ENCODE data around the gene LRRC47.

The LRRC47 gene

GRCh38 chr1:3817138-3817740, 20.9 kb upstream of the LRRC47 start:
- Histone ChIP-seq H4K20me1 (ENCODE audit: insufficient read depth, low read length) (no peaks in the 10 kb centered on the region; the same call in 1 of the 2 replicates), H3K4me2 (ENCODE audit: low read length) (no peak overlapping the region), H2AFZ (ENCODE audit: low read depth, low read length) (no peak overlapping the region), H3K4me1 (ENCODE audit: low read length) (peaks cover 12% of the 10 kb centered on the region; the same call in 1 of the 2 replicates), H3K4me3 (ENCODE audit: low read length) (no peak overlapping the region), H3K79me2 (ENCODE audit: low read length) (no peaks in the 10 kb centered on the region), H3K36me3 (replicated peaks; ENCODE audit: low read depth, low read length) (peaks cover 8% of the 10 kb centered on the region), H3K9me3 (ENCODE audit: insufficient read depth, low read length) (no peaks in the 10 kb centered on the region), H3K27me3 (ENCODE audit: low read depth, low read length) (no peaks in the 10 kb centered on the region), H3K27ac (ENCODE audit: low read length) (no peak overlapping the region), H3K9ac (ENCODE audit: low read length) (no peak overlapping the region)
- no peak for TF ChIP-seq EZH2phosphoT487 (IDR thresholded peaks at IDR 0.05; ENCODE audit: low read depth)
- TF ChIP-seq CTCF (IDR thresholded peaks at IDR 0.05; ENCODE audit: low read depth, low read length), result no peak

- Histone ChIP-seq H3K4me2 (ENCODE audit: low read length) (no peak overlapping the region), H3K9ac (ENCODE audit: low read length) (no peak overlapping the region), H2AFZ (ENCODE audit: low read depth, low read length) (no peak overlapping the region), H3K27me3 (ENCODE audit: low read depth, low read length) (no peaks in the 10 kb centered on the region), H4K20me1 (ENCODE audit: insufficient read depth, low read length) (no peaks in the 10 kb centered on the region; the same call in 1 of the 2 replicates), H3K36me3 (replicated peaks; ENCODE audit: low read depth, low read length) (peaks cover 8% of the 10 kb centered on the region), H3K4me3 (ENCODE audit: low read length) (no peak overlapping the region), H3K4me1 (ENCODE audit: low read length) (peaks cover 17% of the 10 kb centered on the region), H3K27ac (ENCODE audit: low read length) (no peak overlapping the region), H3K9me3 (ENCODE audit: insufficient read depth, low read length) (no peaks in the 10 kb centered on the region), H3K79me2 (ENCODE audit: low read length) (no peaks in the 10 kb centered on the region)
- no peak for TF ChIP-seq CTCF (IDR thresholded peaks at IDR 0.05; ENCODE audit: low read depth, low read length)
- no peak for TF ChIP-seq EZH2phosphoT487 (IDR thresholded peaks at IDR 0.05; ENCODE audit: low read depth)
These were observed 20.2 kb upstream of the LRRC47 start for GRCh38 chr1:3816331-3817137.

GRCh38 chr1:3814771-3815561, 18.7 kb upstream of the LRRC47 start:
- H3K4me1 ChIP-seq (ENCODE audit: low read length), result peaks cover 22% of the 10 kb centered on the region
- no peaks in the 10 kb centered on the region for H3K79me2 ChIP-seq (ENCODE audit: low read length)
- peaks cover 4% of the 10 kb centered on the region for H3K36me3 ChIP-seq (replicated peaks; ENCODE audit: low read depth, low read length)
- no peak overlapping the region for H3K9ac ChIP-seq (ENCODE audit: low read length)
- H2AFZ ChIP-seq (ENCODE audit: low read depth, low read length), result no peak overlapping the region
- H4K20me1 ChIP-seq (ENCODE audit: insufficient read depth, low read length), result no peaks in the 10 kb centered on the region; the same call in 1 of the 2 replicates
- no peak overlapping the region for H3K4me2 ChIP-seq (ENCODE audit: low read length)
- no peak overlapping the region for H3K4me3 ChIP-seq (ENCODE audit: low read length)
- H3K9me3 ChIP-seq (ENCODE audit: insufficient read depth, low read length), result no peaks in the 10 kb centered on the region
- H3K27me3 ChIP-seq (ENCODE audit: low read depth, low read length), result no peaks in the 10 kb centered on the region
- no peak overlapping the region for H3K27ac ChIP-seq (ENCODE audit: low read length)
- TF ChIP-seq EZH2phosphoT487 (IDR thresholded peaks at IDR 0.05; ENCODE audit: low read depth), result no peak
- TF ChIP-seq CTCF (IDR thresholded peaks at IDR 0.05; ENCODE audit: low read depth, low read length), result no peak

- TF ChIP-seq EZH2phosphoT487 (IDR thresholded peaks at IDR 0.05; ENCODE audit: low read depth) (no peak), CTCF (IDR thresholded peaks at IDR 0.05; ENCODE audit: low read depth, low read length) (no peak)
- Histone ChIP-seq H3K9me3 (ENCODE audit: insufficient read depth, low read length) (no peaks in the 10 kb centered on the region), H3K27me3 (ENCODE audit: low read depth, low read length) (no peaks in the 10 kb centered on the region), H3K4me2 (ENCODE audit: low read length) (no peak overlapping the region), H4K20me1 (ENCODE audit: insufficient read depth, low read length) (no peaks in the 10 kb centered on the region), H3K4me1 (ENCODE audit: low read length) (peaks cover 13% of the 10 kb centered on the region), H3K27ac (ENCODE audit: low read length) (no peak overlapping the region), H3K9ac (ENCODE audit: low read length) (no peak overlapping the region), H3K79me2 (ENCODE audit: low read length) (no peaks in the 10 kb centered on the region), H2AFZ (ENCODE audit: low read depth, low read length) (no peak overlapping the region), H3K4me3 (ENCODE audit: low read length) (no peak overlapping the region), H3K36me3 (replicated peaks; ENCODE audit: low read depth, low read length) (peaks cover 4% of the 10 kb centered on the region)
These were observed 17.8 kb upstream of the LRRC47 start for GRCh38 chr1:3814065-3814464.

Data from OCI-LY3 (cell line).